HEK293T (cell line): ENCODE results near the gene BTBD10.

Experiments used
- CTCF ChIA-PET: fragments of 350-600 bp; formaldehyde crosslinking; extraction: SDS; loops from one replicate; lab custom pipeline; 2021; ENCODE audit warnings: antibody characterized with exemption, inconsistent platforms; lab: Yijun Ruan, JAX
- POLR2A ChIA-PET: fragments of 350-600 bp; formaldehyde crosslinking; extraction: SDS; loops from one replicate; lab custom pipeline; 2020; ENCODE audit warnings: antibody characterized with exemption, inconsistent platforms; lab: Yijun Ruan, JAX
- DNase-seq: peaks from one replicate; pipeline ENCODE4 v3.0.0; 2012; ENCODE audit warnings: mixed read lengths; ENCODE audit errors: extremely low spot score
- ARNT ChIP-seq: fragments of 450-650 bp; IDR thresholded peaks from 2 replicates; pipeline ENCODE4 v1.6.1; 2017; ENCODE audit warnings: mild to moderate bottlenecking
- BHLHE40 ChIP-seq: fragments of 450-650 bp; IDR thresholded peaks from 2 replicates; pipeline ENCODE4 v1.6.1; 2016; ENCODE audit warnings: mild to moderate bottlenecking, moderate library complexity, borderline replicate concordance
- CTBP1 ChIP-seq: fragments of 450-650 bp; IDR thresholded peaks from 2 replicates; pipeline ENCODE4 v1.6.1; 2016; ENCODE audit warnings: borderline replicate concordance
- ELF4 ChIP-seq: fragments of 450-650 bp; IDR thresholded peaks from 2 replicates; pipeline ENCODE4 v1.6.1; 2017; ENCODE audit warnings: antibody characterized with exemption
- FOXA1 ChIP-seq: fragments of 450-650 bp; IDR thresholded peaks from 2 replicates; pipeline ENCODE4 v1.6.1; 2016; ENCODE audit warnings: mild to moderate bottlenecking
- FOXK2 ChIP-seq: fragments of 450-650 bp; IDR thresholded peaks from 2 replicates; pipeline ENCODE4 v1.6.1; 2016; ENCODE audit warnings: mild to moderate bottlenecking
- FOXM1 ChIP-seq: fragments of 450-650 bp; IDR thresholded peaks from 2 replicates; pipeline ENCODE4 v1.6.1; 2017; ENCODE audit warnings: mild to moderate bottlenecking, borderline replicate concordance
- HDGF ChIP-seq: fragments of 450-650 bp; IDR thresholded peaks from 2 replicates; pipeline ENCODE4 v1.6.1; 2017; ENCODE audit warnings: antibody characterized with exemption, borderline replicate concordance
- L3MBTL2 ChIP-seq: fragments of 450-650 bp; conservative IDR thresholded peaks from 2 replicates; pipeline ENCODE4 v1.6.1; 2016; ENCODE audit warnings: mild to moderate bottlenecking
- LEF1 ChIP-seq: fragments of 450-650 bp; IDR thresholded peaks from 2 replicates; pipeline ENCODE4 v1.6.1; 2017; ENCODE audit warnings: mild to moderate bottlenecking, borderline replicate concordance
- NFRKB ChIP-seq: fragments of 450-650 bp; IDR thresholded peaks from 2 replicates; pipeline ENCODE4 v1.6.1; 2016; ENCODE audit warnings: mild to moderate bottlenecking, moderate library complexity
- PKNOX1 ChIP-seq: fragments of 450-650 bp; IDR thresholded peaks from 2 replicates; pipeline ENCODE4 v1.6.1; 2016
- SP1 ChIP-seq: fragments of 450-650 bp; IDR thresholded peaks from 2 replicates; pipeline ENCODE4 v1.6.1; 2017
- SUZ12 ChIP-seq: fragments of 450-650 bp; IDR thresholded peaks from 2 replicates; pipeline ENCODE4 v1.6.1; 2016; ENCODE audit warnings: mild to moderate bottlenecking
- TARDBP ChIP-seq: fragments of 450-650 bp; IDR thresholded peaks from 2 replicates; pipeline ENCODE4 v1.6.1; 2016
- ZNF384 ChIP-seq: fragments of 450-650 bp; IDR thresholded peaks from 2 replicates; pipeline ENCODE4 v1.6.1; 2016

BTBD10 gene

GRCh38 chr11:13487661-13488030, 24.6 kb upstream of the BTBD10 start:
- ChIA-PET CTCF (interaction anchor here (0.6 kb wide), 1 partner anchor 1494 kb away, joined by 4 read pairs; no protein-coding TSS in a partner anchor), POLR2A (interaction anchor here (1.4 kb wide), 1 partner anchor 25 kb away, joined by 4 read pairs; the partner anchor contains the start of gene BTBD10)
- peak; percentile 15 for DNase-seq
- TF ChIP-seq FOXA1 (no peak), FOXM1 (no peak), TARDBP (no peak), ARNT (no peak), NFRKB (no peak), L3MBTL2 (no peak), FOXK2 (no peak), HDGF (no peak), LEF1 (no peak), ZNF384 (no peak), CTBP1 (no peak), SUZ12 (no peak), SP1 (no peak), BHLHE40 (no peak)

GRCh38 chr11:13486926-13487660, 24.1 kb upstream of the BTBD10 start:
- CTCF ChIA-PET, result interaction anchor here (0.6 kb wide), 1 partner anchor 1494 kb away, joined by 4 read pairs; no protein-coding TSS in a partner anchor
- TF ChIP-seq HDGF (no peak), LEF1 (no peak), FOXA1 (no peak), L3MBTL2 (no peak), SP1 (no peak), TARDBP (no peak), FOXK2 (no peak)
- POLR2A ChIA-PET, result interaction anchor here (1.4 kb wide), 1 partner anchor 24 kb away, joined by 4 read pairs; the partner anchor contains the start of gene BTBD10
- DNase-seq, result no peak

GRCh38 chr11:13480198-13480597, 17.2 kb upstream of the BTBD10 start:
- ChIA-PET POLR2A (no interaction called here), CTCF (interaction anchor here (0.5 kb wide), 1 partner anchor 245 kb away, joined by 3 read pairs; no protein-coding TSS in a partner anchor)
- no peak for TF ChIP-seq ZNF384
- TF ChIP-seq BHLHE40, result no peak
- TF ChIP-seq ELF4, result no peak
- no peak for TF ChIP-seq NFRKB
- TF ChIP-seq TARDBP, result no peak
- no peak for DNase-seq

GRCh38 chr11:13479688-13480087, 16.7 kb upstream of the BTBD10 start:
- POLR2A ChIA-PET, result no interaction called here
- TF ChIP-seq FOXA1, result no peak
- TF ChIP-seq ZNF384, result no peak
- no peak for TF ChIP-seq NFRKB
- no peak for TF ChIP-seq TARDBP
- no peak for TF ChIP-seq SP1
- no peak for TF ChIP-seq PKNOX1
- no peak for TF ChIP-seq LEF1
- TF ChIP-seq FOXK2, result no peak
- no peak for TF ChIP-seq HDGF
- TF ChIP-seq SUZ12, result no peak
- no peak for TF ChIP-seq ELF4
- TF ChIP-seq L3MBTL2, result no peak
- no peak for TF ChIP-seq FOXM1
- no peak for TF ChIP-seq BHLHE40
- no peak for TF ChIP-seq ARNT
- TF ChIP-seq CTBP1, result no peak
- no peak for DNase-seq
- CTCF ChIA-PET, result interaction anchor here (0.5 kb wide), 1 partner anchor 246 kb away, joined by 3 read pairs; no protein-coding TSS in a partner anchor

- CTCF ChIA-PET, result no interaction called here
- TF ChIP-seq LEF1, result no peak
- no peak for TF ChIP-seq ZNF384
- TF ChIP-seq FOXA1, result no peak
- no peak for TF ChIP-seq CTBP1
- no peak for TF ChIP-seq L3MBTL2
- no peak for TF ChIP-seq SUZ12
- TF ChIP-seq SP1, result no peak
- TF ChIP-seq FOXK2, result no peak
- POLR2A ChIA-PET, result no interaction called here
- DNase-seq, result no peak
Observed at GRCh38 chr11:13475091-13475490, 12.1 kb upstream of the BTBD10 start.

GRCh38 chr11:13473013-13473722, 10.1 kb upstream of the BTBD10 start:
- ChIA-PET CTCF (interaction anchor here (0.6 to 0.9 kb wide), 3 partner anchors 9 to 265 kb away, joined by 3 to 4 read pairs (median 3); no protein-coding TSS in a partner anchor), POLR2A (interaction anchor here (1.9 kb wide), 1 partner anchor 10 kb away, joined by 10 read pairs; the partner anchor contains the start of gene BTBD10)
- no peak for DNase-seq
- no peak for TF ChIP-seq BHLHE40
- no peak for TF ChIP-seq HDGF
- no peak for TF ChIP-seq SUZ12
- TF ChIP-seq ARNT, result no peak
- TF ChIP-seq ZNF384, result no peak
- TF ChIP-seq SP1, result no peak
- TF ChIP-seq FOXM1, result no peak
- no peak for TF ChIP-seq L3MBTL2
- no peak for TF ChIP-seq LEF1
- no peak for TF ChIP-seq TARDBP
- TF ChIP-seq PKNOX1, result no peak
- TF ChIP-seq CTBP1, result no peak
- no peak for TF ChIP-seq FOXK2
- TF ChIP-seq ELF4, result no peak
- no peak for TF ChIP-seq NFRKB
- no peak for TF ChIP-seq FOXA1
